Peyer's patch (tissue), 4 donors: ENCODE measurements around the gene PTPN6. TPM values are rescaled to one million over a fixed set of nuclear protein-coding genes. Genes with fewer than 3 reads are reported as not detected.
A peak's percentile ranks its signal among the peaks of the same experiment; 100 is the strongest.

Source experiments
- DNase-seq, 3 donors: peaks; one replicate each; pipeline ENCODE4 v3.0.0-alpha.2; 2017 to 2019
- H3K27ac ChIP-seq, 4 donors: fragments of 200-600 bp; sonication (generic); one replicate each; pipeline ENCODE4 v1.5.1; 2016 to 2019
- H3K27me3 ChIP-seq, 2 donors: fragments of 200-600 bp; sonication (generic); one replicate each; pipeline ENCODE4 v1.5.1; 2019
- H3K36me3 ChIP-seq, 3 donors: fragments of 200-600 bp; sonication (generic); one replicate each; pipeline ENCODE4 v1.5.1; 2016 to 2019
- H3K4me1 ChIP-seq, 4 donors: fragments of 200-600 bp; sonication (generic); one replicate each; pipeline ENCODE4 v1.5.1; 2016 to 2019
- H3K4me3 ChIP-seq, 4 donors: fragments of 200-600 bp; sonication (generic); 1 replicate in 3 of 4; 2 replicates in 1 of 4; pipeline ENCODE4 v1.5.1; 2016 to 2019; ENCODE audit warnings: mild to moderate bottlenecking in 1 of 4
- H3K9me3 ChIP-seq, 4 donors: fragments of 200-600 bp; sonication (generic); one replicate each; pipeline ENCODE4 v1.5.1; 2016 to 2019; ENCODE audit warnings: mild to moderate bottlenecking in 1 of 4
- CTCF ChIP-seq, 6 experiments: fragments of 450-650 bp in 4 of 6; fragments of 200-600 bp in 2 of 6; sonication (generic) in 1 of 6; IDR thresholded peaks; one replicate each; pipeline ENCODE4 v1.5.1; 2017 to 2019; ENCODE audit warnings: antibody characterized with exemption in 6 of 6, mild to moderate bottlenecking in 3 of 6, moderate library complexity in 1 of 6
- POLR2A ChIP-seq, 2 donors: fragments of 450-650 bp; IDR thresholded peaks; one replicate each; pipeline ENCODE4 v1.5.1; 2017; ENCODE audit warnings: antibody characterized with exemption in 2 of 2, mild to moderate bottlenecking in 2 of 2, moderate library complexity in 2 of 2
- total RNA-seq, 4 donors: library from RNA; depleted of rRNA; stranded (reverse); fragments of >200 nt; gene quantifications; one replicate each; pipeline ENCODE4 v1.1.0, GENCODE V29; 2016

Gene PTPN6
- total RNA-seq, 4 donors from 2014 or later = 41.6 to 183 (median 44.4) TPM

GRCh38 chr12:6937481-6938352 is 13.4 kb upstream of the PTPN6 start:
- peaks cover 0 to 41% (median 0%) of the 10 kb centered on the region in 3 donors for H3K36me3 ChIP-seq
- no peaks in the 10 kb centered on the region for H3K27me3 ChIP-seq
- H3K4me1 ChIP-seq = peaks cover 4 to 34% (median 12%) of the 10 kb centered on the region in 4 donors
- peak overlapping the region; percentile 90 to 99 (median 96) for H3K27ac ChIP-seq
- no peaks in the 10 kb centered on the region for H3K9me3 ChIP-seq
- H3K4me3 ChIP-seq = peak overlapping the region; percentile 63 to 86 (median 70)
- peak; percentile 95 to 99 (median 98) for TF ChIP-seq CTCF (IDR thresholded peaks at IDR 0.05)
- peak; percentile 77 to 84 for TF ChIP-seq POLR2A (IDR thresholded peaks at IDR 0.05)
- DNase-seq = peak; percentile 87 to 97 (median 94)

- H3K9me3 ChIP-seq = no peaks in the 10 kb centered on the region
- DNase-seq = peak in 1 of 3 donors; percentile 55
- peak overlapping the region in 3 of 4 donors; percentile 63 to 74 (median 67) for H3K4me3 ChIP-seq
- no peaks in the 10 kb centered on the region for H3K27me3 ChIP-seq
- peaks cover 0 to 39% (median 0%) of the 10 kb centered on the region in 3 donors for H3K36me3 ChIP-seq
- H3K4me1 ChIP-seq = peaks cover 4 to 39% (median 12%) of the 10 kb centered on the region in 4 donors
- no peak for TF ChIP-seq POLR2A (IDR thresholded peaks at IDR 0.05)
- TF ChIP-seq CTCF (IDR thresholded peaks at IDR 0.05) = no peak
- H3K27ac ChIP-seq = peak overlapping the region in 3 of 4 donors; percentile 90 to 99 (median 95)
Observed at GRCh38 chr12:6938353-6939190, 12.6 kb upstream of the PTPN6 start.

- peaks cover 4 to 35% (median 12%) of the 10 kb centered on the region in 4 donors for H3K4me1 ChIP-seq
- no peak for TF ChIP-seq POLR2A (IDR thresholded peaks at IDR 0.05)
- no peak for TF ChIP-seq CTCF (IDR thresholded peaks at IDR 0.05)
Observed at GRCh38 chr12:6939191-6939540, 12.0 kb upstream of the PTPN6 start.

GRCh38 chr12:6941267-6941666 is 9.9 kb upstream of the PTPN6 start:
- Histone ChIP-seq H3K4me1 (peaks cover 13 to 44% (median 27%) of the 10 kb centered on the region in 4 donors), H3K36me3 (peaks cover 0 to 13% (median 0%) of the 10 kb centered on the region in 3 donors), H3K4me3 (no peak overlapping the region), H3K27me3 (no peaks in the 10 kb centered on the region), H3K27ac (no peak overlapping the region), H3K9me3 (no peaks in the 10 kb centered on the region)
- TF ChIP-seq POLR2A (IDR thresholded peaks at IDR 0.05) = no peak
- no peak for TF ChIP-seq CTCF (IDR thresholded peaks at IDR 0.05)
- DNase-seq = peak in 1 of 3 donors; percentile 48

More at GRCh38 chr12:6939191-6939540, 12.0 kb upstream of the PTPN6 start:
- Histone ChIP-seq H3K9me3 (no peaks in the 10 kb centered on the region), H3K36me3 (peaks cover 0 to 33% (median 0%) of the 10 kb centered on the region in 3 donors), H3K27me3 (no peaks in the 10 kb centered on the region), H3K27ac (peak overlapping the region in 2 of 4 donors; percentile 90 to 95), H3K4me3 (no peak overlapping the region)
- DNase-seq = no peak

- Histone ChIP-seq H3K4me1 (peaks cover 13 to 46% (median 27%) of the 10 kb centered on the region in 4 donors), H3K4me3 (no peak overlapping the region), H3K36me3 (peaks cover 0 to 13% (median 0%) of the 10 kb centered on the region in 3 donors), H3K27ac (no peak overlapping the region), H3K27me3 (no peaks in the 10 kb centered on the region), H3K9me3 (no peaks in the 10 kb centered on the region)
- no peak for TF ChIP-seq POLR2A (IDR thresholded peaks at IDR 0.05)
- no peak for TF ChIP-seq CTCF (IDR thresholded peaks at IDR 0.05)
- DNase-seq = no peak
Observed at GRCh38 chr12:6941782-6942181, 9.4 kb upstream of the PTPN6 start.
